AG04450 (cell line): ENCODE data around the gene HCLS1. TPM values are rescaled to one million over a fixed set of nuclear protein-coding genes. Genes with fewer than 3 reads are reported as not detected.

Experiments
- CTCF ChIA-PET: fragments of 300-600, 350-600 bp; formaldehyde crosslinking; extraction: SDS; loops from one replicate; lab custom pipeline; 2022; ENCODE audit warnings: antibody characterized with exemption, inconsistent platforms; lab: Charles Lee
- POLR2A ChIA-PET: fragments of 350-600 bp; formaldehyde crosslinking; extraction: SDS; loops from one replicate; lab custom pipeline; 2021; ENCODE audit warnings: antibody characterized with exemption, inconsistent platforms; lab: Yijun Ruan, JAX
- DNase-seq: peaks from one replicate; pipeline ENCODE4 v3.0.0-alpha.2; 2011; ENCODE audit warnings: low read depth, low spot score
- H3K27ac ChIP-seq: one replicate; pipeline ENCODE4 v1.5.1; 2012; ENCODE audit warnings: low read depth, low read length, control low read depth
- H3K27me3 ChIP-seq: one replicate; pipeline ENCODE4 v1.6.0; 2012; ENCODE audit warnings: low read length; ENCODE audit not compliant: control insufficient read depth, insufficient read depth
- H3K4me3 ChIP-seq: 2 replicates; pipeline ENCODE4 v1.5.1; 2011; ENCODE audit warnings: mild to moderate bottlenecking, low read depth, low read length, control low read depth
- H3K9me3 ChIP-seq: 2 replicates; pipeline ENCODE4 v1.5.1; 2012; ENCODE audit warnings: low read length; ENCODE audit not compliant: control insufficient read depth, insufficient read depth
- polyA plus RNA-seq: library from polyadenylated mRNA; depleted of rRNA; stranded (reverse); fragments of >200 nt; gene quantifications from 2 replicates; pipeline ENCODE4 v1.2.3, GENCODE V29; 2011; rRNA removed
- small RNA-seq: library from RNA; depleted of rRNA; stranded (forward); fragments of <200 nt; gene quantifications from one replicate; pipeline ENCODE3, GENCODE V24; 2012; ENCODE audit warnings: low read depth; ENCODE audit not compliant: insufficient read length
- TF ChIP-seq, protein P1 (sequence below): IDR thresholded peaks from 2 replicates; pipeline ENCODE4 v1.5.1; 2011; ENCODE audit warnings: low read depth, low read length, control low read depth, inconsistent platforms

The HCLS1 gene
- polyA plus RNA-seq, 1 experiment: 0.51 TPM

DNA sequence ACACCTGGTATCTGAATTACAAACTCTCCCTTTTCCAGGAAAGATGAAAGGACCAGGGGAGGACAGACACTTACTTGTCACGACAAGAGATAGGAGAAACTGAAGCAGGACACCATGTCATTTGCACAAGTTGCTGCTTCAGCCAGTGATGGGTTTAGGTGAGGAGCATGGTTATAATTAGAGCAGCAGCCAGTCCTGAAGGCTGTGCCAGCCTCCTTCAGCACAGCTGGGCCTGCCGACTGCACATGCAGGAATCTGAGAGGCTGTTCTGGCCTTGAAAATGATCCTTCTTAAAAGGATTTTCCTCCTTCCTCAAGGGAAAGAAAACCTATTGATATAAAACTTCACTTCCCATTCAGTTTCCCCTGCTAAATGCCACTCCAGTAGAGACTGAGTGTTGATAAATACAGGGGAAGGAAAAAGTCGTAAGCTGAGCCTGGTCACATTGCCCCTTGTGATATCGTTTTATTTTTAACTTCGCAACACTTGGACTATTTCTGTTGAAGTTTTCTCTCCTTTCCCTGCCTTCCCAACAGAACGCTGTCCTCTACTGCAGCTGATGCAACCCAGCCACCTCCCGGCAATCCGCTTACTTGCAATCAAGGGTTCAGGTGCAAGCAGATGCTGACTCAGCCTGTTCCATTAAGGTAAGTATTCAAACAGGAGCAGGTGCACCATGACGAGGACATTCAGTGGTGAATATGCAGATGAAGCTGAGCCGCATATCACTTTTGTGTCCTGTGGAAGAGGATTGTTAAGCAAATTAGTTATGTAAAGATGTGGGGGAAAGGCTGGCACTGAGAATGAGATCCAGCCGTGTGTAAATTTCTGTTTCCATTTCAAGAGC lies 67.6 kb downstream of the HCLS1 start, which contains the start of gene FBXO40:
FBXO40 (plus strand) TSS at position 524 of the 847 bp plus-strand sequence. CDS start 27,197 bp downstream, outside the sequence.
- ChIA-PET CTCF (interaction anchor here (0.6 kb wide), 1 partner anchor 827 kb away, joined by 4 read pairs; no protein-coding TSS in a partner anchor), POLR2A (no interaction called here)
- TF ChIP-seq, protein P1, sequence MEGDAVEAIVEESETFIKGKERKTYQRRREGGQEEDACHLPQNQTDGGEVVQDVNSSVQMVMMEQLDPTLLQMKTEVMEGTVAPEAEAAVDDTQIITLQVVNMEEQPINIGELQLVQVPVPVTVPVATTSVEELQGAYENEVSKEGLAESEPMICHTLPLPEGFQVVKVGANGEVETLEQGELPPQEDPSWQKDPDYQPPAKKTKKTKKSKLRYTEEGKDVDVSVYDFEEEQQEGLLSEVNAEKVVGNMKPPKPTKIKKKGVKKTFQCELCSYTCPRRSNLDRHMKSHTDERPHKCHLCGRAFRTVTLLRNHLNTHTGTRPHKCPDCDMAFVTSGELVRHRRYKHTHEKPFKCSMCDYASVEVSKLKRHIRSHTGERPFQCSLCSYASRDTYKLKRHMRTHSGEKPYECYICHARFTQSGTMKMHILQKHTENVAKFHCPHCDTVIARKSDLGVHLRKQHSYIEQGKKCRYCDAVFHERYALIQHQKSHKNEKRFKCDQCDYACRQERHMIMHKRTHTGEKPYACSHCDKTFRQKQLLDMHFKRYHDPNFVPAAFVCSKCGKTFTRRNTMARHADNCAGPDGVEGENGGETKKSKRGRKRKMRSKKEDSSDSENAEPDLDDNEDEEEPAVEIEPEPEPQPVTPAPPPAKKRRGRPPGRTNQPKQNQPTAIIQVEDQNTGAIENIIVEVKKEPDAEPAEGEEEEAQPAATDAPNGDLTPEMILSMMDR: no peak
- no peaks in the 10 kb centered on the region for H3K9me3 ChIP-seq
- no peak for DNase-seq
- no peak within 1 kb of the TSS for H3K4me3 ChIP-seq
- H3K27me3 ChIP-seq: peaks cover 5% of the 10 kb centered on the region
- no peak within 1 kb of the TSS for H3K27ac ChIP-seq

DNA sequence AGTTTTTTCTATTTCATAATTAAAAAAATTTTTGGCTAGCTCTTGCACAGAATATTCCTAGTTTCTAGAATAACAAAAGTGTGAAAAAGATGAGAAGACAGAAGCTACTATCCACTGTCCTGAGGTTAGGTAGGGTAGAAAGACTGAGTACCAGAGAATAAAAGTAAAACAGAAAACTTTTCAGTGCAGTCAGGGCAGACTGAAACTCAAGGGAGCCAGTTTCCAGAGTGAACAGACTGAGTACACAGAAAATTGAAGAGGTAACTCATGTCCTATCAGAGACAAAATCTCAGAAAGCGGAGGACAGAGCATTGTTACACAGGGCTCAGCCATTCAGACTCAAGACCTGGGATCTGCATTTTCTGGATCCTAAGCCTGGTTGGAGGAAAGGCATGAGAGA lies 76.3 kb downstream of the HCLS1 start:
- Histone ChIP-seq H3K4me3 (no peak overlapping the region), H3K9me3 (no peaks in the 10 kb centered on the region), H3K27me3 (peaks cover 4% of the 10 kb centered on the region), H3K27ac (no peak overlapping the region)
- ChIA-PET POLR2A (no interaction called here), CTCF (no interaction called here)
- no peak for DNase-seq
- TF ChIP-seq, protein P1: no peak

DNA sequence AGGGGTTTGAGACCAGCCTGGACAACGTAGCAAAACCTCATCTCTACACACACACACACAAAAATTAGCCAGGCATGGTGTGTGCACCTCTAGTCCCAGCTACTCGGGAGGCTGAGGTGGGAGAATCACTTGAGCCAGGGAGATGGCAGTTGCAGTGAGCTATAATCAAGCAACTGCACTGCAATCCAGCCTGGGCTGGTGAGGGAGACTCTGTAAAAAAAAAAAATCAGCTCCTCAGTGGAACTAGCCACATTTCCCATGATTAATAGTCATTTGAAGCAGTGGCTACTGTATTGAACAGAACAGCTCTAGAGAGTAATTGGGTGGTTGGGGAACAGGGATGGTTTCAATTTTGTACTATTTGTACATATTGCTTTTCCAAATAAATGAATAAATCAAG lies 79.0 kb downstream of the HCLS1 start:
- Histone ChIP-seq H3K27ac (no peak overlapping the region), H3K27me3 (peaks cover 4% of the 10 kb centered on the region), H3K4me3 (no peak overlapping the region), H3K9me3 (no peaks in the 10 kb centered on the region)
- TF ChIP-seq, protein P1: no peak
- ChIA-PET CTCF (no interaction called here), POLR2A (no interaction called here)
- no peak for DNase-seq

Small RNAs within 50 kb of the gene (small RNA-seq; reads per million reads assigned to genes)
- gene RNU4-62P: not detected

Other genes with a start within 250 kb of the HCLS1 start
- gene POLQ, start 114.9 kb downstream of the HCLS1 start, polyA plus RNA-seq: 0.96 and 1.4 TPM in 2 replicates
- not detected in 2 replicates for gene ARGFX, start 93.0 kb downstream of the HCLS1 start, polyA plus RNA-seq
- not detected in 2 replicates for gene FBXO40, start 67.5 kb downstream of the HCLS1 start, polyA plus RNA-seq
- 30.3 and 35.7 TPM in 2 replicates for gene GOLGB1, start 88.8 kb upstream of the HCLS1 start, polyA plus RNA-seq
- 14.3 and 19.3 TPM in 2 replicates for gene IQCB1, start 174.2 kb upstream of the HCLS1 start, polyA plus RNA-seq
- 1.5 and 2.5 TPM in 2 replicates for gene EAF2, start 174.3 kb upstream of the HCLS1 start, polyA plus RNA-seq
- 0.52 and 0.63 TPM in 2 replicates for gene SLC15A2, start 233.5 kb upstream of the HCLS1 start, polyA plus RNA-seq